Heart right ventricle (tissue), 16 donors: ENCODE results near the gene HLA-DOA. TPM values are rescaled to one million over a fixed set of nuclear protein-coding genes. Genes with fewer than 3 reads are reported as not detected.

Experiments
- ATAC-seq, 8 donors: fragments of 200-7000 bp; cut with Tn5 transposase; one replicate each; pipeline ENCODE4 v1.9.1; 2020; ENCODE audit warnings: mild to moderate bottlenecking in 8 of 8, moderate library complexity in 8 of 8, moderate number of reproducible peaks in 1 of 8
- DNase-seq, 2 donors: peaks; one replicate each; pipeline ENCODE4 v3.0.0-alpha.2; 2020
- H3K27ac ChIP-seq, 10 donors: fragments of 200-600 bp; sonication (generic) in 2 of 10; one replicate each; pipeline versions ENCODE4 v1.5.0 to v1.8.0; 2020 to 2022; ENCODE audit warnings: mild to moderate bottlenecking in 3 of 10
- H3K27me3 ChIP-seq, 7 donors: fragments of 200-600 bp; one replicate each; pipeline ENCODE4 v1.8.0; 2021 to 2022; ENCODE audit warnings: mild to moderate bottlenecking in 2 of 7
- H3K36me3 ChIP-seq, 9 donors: fragments of 200-600 bp; sonication (generic) in 1 of 9; one replicate each; pipeline versions ENCODE4 v1.5.0 to v1.8.0; 2020 to 2022; ENCODE audit warnings: mild to moderate bottlenecking in 2 of 9
- H3K4me1 ChIP-seq, 9 donors: fragments of 200-600 bp; sonication (generic) in 1 of 9; one replicate each; pipeline versions ENCODE4 v1.5.0 to v1.8.0; 2020 to 2022; ENCODE audit warnings: mild to moderate bottlenecking in 4 of 9
- H3K4me3 ChIP-seq, 10 donors: fragments of 200-600 bp; sonication (generic) in 2 of 10; one replicate each; pipeline versions ENCODE4 v1.5.0 to v1.8.0; 2020 to 2022; ENCODE audit warnings: mild to moderate bottlenecking in 7 of 10, moderate library complexity in 2 of 10
- H3K9me3 ChIP-seq, 11 donors: fragments of 200-600 bp in 10 of 11; sonication (generic) in 2 of 11; one replicate each; pipeline versions ENCODE4 v1.5.0 to v1.8.0; 2013 to 2022; ENCODE audit warnings: mild to moderate bottlenecking in 2 of 11, control low read depth in 1 of 11, moderate library complexity in 1 of 11
- WGBS, 2 donors: extraction: QIAGEN DNeasy Blood & Tissue Kit; methylation state at CpG; one replicate each; pipeline ENCODE4 v1.1.7; 2013; ENCODE audit warnings: inconsistent platforms in 1 of 2; 5-methylcytosine and 5-hydroxymethylcytosine counted together
- intact Hi-C, 10 donors: fragments of 100-400 bp; cut with DNase I; formaldehyde crosslinking; loops; one replicate each; pipeline versions ENCODE4 v1.11.1 to v1.14.2; 2022
- polyA plus RNA-seq, 2 donors: library from polyadenylated mRNA; stranded (reverse); fragments of 200-250 nt; gene quantifications; one replicate each; pipeline ENCODE4 v1.2.3, GENCODE V29; 2013
- total RNA-seq, 10 donors: library from RNA; stranded (reverse); fragmentation: NEBNext Ultra II Directional in 3 of 10; extraction: Animal tissue kit (Norgen Biotek cat#: 25700) in 3 of 10; gene quantifications; one replicate each; pipeline versions ENCODE4 v1.2.1 to v1.2.4, GENCODE V29; 2021 to 2023
- TF ChIP-seq, protein P1 (sequence below), 9 donors: fragments of 200-600 bp; sonication (generic) in 2 of 9; IDR thresholded peaks; one replicate each; pipeline versions ENCODE4 v1.5.0 to v1.8.0; 2021 to 2022; ENCODE audit warnings: antibody characterized with exemption in 9 of 9, mild to moderate bottlenecking in 5 of 9, moderate library complexity in 1 of 9
- donor health status: Arrhythmogenic right ventricular cardiomyopathy.
- donor health status: ischemic (EF 13 %, LVEDD 7.1; RV severe dilation, severe dysfunction).
- donor health status: healthy with polysubstance abuse.
- donor health status: DM: no; HTN: yes; CAD: no.
- donor health status: DM: no; HTN: no; CAD: no.
- donor health status: ischemic (EF 25% LVEDD 6.9; RV normal size, moderate dysfunction).
- donor health status: ischemic (EF 25% LVEDD 5.7; RV mildly dilated, moderate dysfunction).
- donor health status: healthy.
- donor health status: DM: yes; HTN: yes; CAD: no.
- donor health status: Ischemic cardiomyopathy.
- donor health status: ischemic (EF 35%, LVEDD 5.7; RV mildly dilated, moderate dysfunction).
- donor health status: nonischemic (EF 11% LVEDD 7.7; RV severe dilation, severe dysfunction).
- donor health status: DM: yes; HTN: yes; CAD: no.
- donor health status: PGD.
- donor health status: ischemic (EF 29% LVEDD 5.4; RV normal size, mild dysfunction).
- donor health status: nonischemic (EF 23%, LVEDD 6.1; RV moderate dilation, normal function).

The HLA-DOA gene
- total and polyA plus RNA-seq, 12 donors: 0.65 to 22.8 (median 2.0) TPM

GRCh38 chr6:33052627-33053026, 43.2 kb upstream of the HLA-DOA start:
- Histone ChIP-seq H3K27ac (no peak overlapping the region), H3K9me3 (no peaks in the 10 kb centered on the region), H3K4me3 (no peak overlapping the region), H3K4me1 (peaks cover 0 to 8% (median 0%) of the 10 kb centered on the region in 9 donors), H3K36me3 (no peaks in the 10 kb centered on the region), H3K27me3 (peaks cover 0 to 8% (median 0%) of the 10 kb centered on the region in 7 donors)
- ATAC-seq: no peak
- no peak for DNase-seq
- intact Hi-C loops: no loop called here
- TF ChIP-seq, protein P1, sequence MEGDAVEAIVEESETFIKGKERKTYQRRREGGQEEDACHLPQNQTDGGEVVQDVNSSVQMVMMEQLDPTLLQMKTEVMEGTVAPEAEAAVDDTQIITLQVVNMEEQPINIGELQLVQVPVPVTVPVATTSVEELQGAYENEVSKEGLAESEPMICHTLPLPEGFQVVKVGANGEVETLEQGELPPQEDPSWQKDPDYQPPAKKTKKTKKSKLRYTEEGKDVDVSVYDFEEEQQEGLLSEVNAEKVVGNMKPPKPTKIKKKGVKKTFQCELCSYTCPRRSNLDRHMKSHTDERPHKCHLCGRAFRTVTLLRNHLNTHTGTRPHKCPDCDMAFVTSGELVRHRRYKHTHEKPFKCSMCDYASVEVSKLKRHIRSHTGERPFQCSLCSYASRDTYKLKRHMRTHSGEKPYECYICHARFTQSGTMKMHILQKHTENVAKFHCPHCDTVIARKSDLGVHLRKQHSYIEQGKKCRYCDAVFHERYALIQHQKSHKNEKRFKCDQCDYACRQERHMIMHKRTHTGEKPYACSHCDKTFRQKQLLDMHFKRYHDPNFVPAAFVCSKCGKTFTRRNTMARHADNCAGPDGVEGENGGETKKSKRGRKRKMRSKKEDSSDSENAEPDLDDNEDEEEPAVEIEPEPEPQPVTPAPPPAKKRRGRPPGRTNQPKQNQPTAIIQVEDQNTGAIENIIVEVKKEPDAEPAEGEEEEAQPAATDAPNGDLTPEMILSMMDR (IDR thresholded peaks at IDR 0.05): no peak

DNA sequence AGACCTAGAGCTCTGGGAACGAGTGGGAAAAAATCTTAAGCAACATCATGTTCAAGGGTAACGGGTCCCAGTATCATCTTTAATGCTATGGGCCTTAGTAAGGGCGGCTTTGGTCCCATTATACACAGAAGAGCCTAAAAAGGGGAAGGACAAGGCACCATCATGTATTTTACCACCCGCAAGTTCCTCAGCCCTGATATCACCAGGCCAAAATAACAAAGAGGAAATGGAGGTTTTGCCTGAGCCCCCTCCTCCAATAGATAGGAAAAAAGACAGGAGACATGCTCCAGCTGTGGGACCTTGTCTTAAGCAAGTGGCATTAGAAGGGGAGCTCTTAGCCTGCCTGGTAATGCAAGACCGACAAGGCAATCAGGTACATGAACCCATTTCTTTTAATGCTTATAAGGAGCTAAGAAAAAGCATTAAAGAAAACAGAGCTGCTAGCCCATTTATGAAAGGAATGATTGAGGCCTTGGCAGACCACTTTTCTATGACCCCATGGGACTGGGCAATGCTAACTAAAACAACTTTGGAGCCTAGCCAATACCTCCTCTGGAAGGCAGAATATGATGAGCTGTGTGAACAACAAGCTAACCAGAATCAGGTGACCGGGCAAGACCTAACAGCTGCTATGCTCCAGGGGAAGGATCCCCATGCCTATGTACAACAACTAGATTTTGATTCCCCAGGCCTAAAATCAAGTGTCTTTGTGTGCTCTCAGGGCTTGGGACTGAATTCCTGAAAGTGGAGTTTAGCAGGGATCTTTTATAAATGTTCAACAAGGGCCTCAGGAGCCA, 40.8 kb upstream of the HLA-DOA start:
- no peak overlapping the region for H3K27ac ChIP-seq
- intact Hi-C loops: no loop called here
- no peaks in the 10 kb centered on the region for H3K36me3 ChIP-seq
- H3K9me3 ChIP-seq: no peaks in the 10 kb centered on the region
- no peak for DNase-seq
- H3K4me3 ChIP-seq: no peak overlapping the region
- H3K27me3 ChIP-seq: peaks cover 0 to 14% (median 0%) of the 10 kb centered on the region in 7 donors
- TF ChIP-seq, protein P1 (IDR thresholded peaks at IDR 0.05): no peak
- no peak for ATAC-seq
- 73 to 74% methylated on average over 6 of the region's 6 CpGs for WGBS, 2 donors
- H3K4me1 ChIP-seq: no peaks in the 10 kb centered on the region

GRCh38 chr6:33049323-33050013, 40.1 kb upstream of the HLA-DOA start:
- Histone ChIP-seq H3K4me3 (no peak overlapping the region), H3K36me3 (no peaks in the 10 kb centered on the region), H3K27me3 (peaks cover 0 to 14% (median 0%) of the 10 kb centered on the region in 7 donors), H3K9me3 (no peaks in the 10 kb centered on the region), H3K27ac (no peak overlapping the region), H3K4me1 (no peaks in the 10 kb centered on the region)
- intact Hi-C loops: no loop called here
- TF ChIP-seq, protein P1 (IDR thresholded peaks at IDR 0.05): peak in 5 of 9 donors; percentile 11 to 29 (median 19)
- WGBS, 2 donors: 64 to 67% methylated on average over 9 of the region's 9 CpGs
- ATAC-seq (no peak), DNase-seq (no peak)

DNA sequence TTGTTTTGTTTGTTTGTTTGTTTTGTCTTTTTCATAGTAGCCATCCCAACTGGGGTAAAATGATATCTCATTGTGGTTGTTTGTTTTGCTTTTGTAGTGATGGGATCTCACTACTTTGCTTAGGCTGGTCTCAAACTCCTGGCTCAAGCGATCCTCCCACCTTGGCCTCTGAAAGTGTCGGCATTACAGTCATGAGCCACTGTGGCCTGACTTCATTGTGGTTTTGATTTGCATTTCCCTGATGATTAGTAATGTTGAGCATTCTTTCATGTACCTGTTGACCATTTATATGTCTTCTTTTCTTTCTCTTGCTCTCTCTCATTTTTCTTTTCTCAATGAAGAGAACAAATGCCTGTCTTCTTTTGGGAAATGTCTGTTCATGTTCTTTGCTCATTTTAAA, 30.8 kb upstream of the HLA-DOA start:
- intact Hi-C loops: no loop called here
- H3K4me3 ChIP-seq: no peak overlapping the region
- H3K36me3 ChIP-seq: no peaks in the 10 kb centered on the region
- TF ChIP-seq, protein P1 (IDR thresholded peaks at IDR 0.05): no peak
- H3K27ac ChIP-seq: no peak overlapping the region
- peaks cover 0 to 4% (median 0%) of the 10 kb centered on the region in 7 donors for H3K27me3 ChIP-seq
- ATAC-seq (no peak), DNase-seq (no peak)
- WGBS, 2 donors: 89 to 93% methylated on average over 2 of the region's 2 CpGs
- H3K9me3 ChIP-seq: peaks cover 0 to 11% (median 0%) of the 10 kb centered on the region in 11 donors
- no peaks in the 10 kb centered on the region for H3K4me1 ChIP-seq
